Measurements from ENCODE around the gene CNTRL.
"Not testable (repeated sequence)": the region's sequence is repeated elsewhere in the genome, so short reads cannot be mapped to it uniquely, and the experiment has no call there.

The CNTRL gene

DNA sequence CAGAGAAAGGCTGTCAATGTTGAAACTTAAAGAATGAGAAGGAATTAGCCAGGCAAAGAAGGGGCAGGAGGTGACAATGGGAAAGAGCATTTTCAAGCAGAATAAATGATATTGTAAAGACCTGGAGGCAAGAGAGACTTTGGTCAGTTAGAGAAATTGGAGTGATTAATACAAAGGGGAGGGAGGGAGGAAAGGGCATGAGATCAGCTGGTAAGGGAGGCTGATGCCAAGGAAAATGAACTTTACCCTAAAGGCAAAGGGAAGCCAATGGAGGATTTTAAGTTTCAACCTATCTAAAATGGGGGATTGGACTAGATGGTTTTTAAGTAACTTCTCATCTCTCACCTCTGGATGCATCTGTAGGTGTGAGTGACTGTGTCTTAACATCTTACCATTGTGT lies 48.0 kb upstream of the CNTRL start:
- Histone ChIP-seq H3K79me2 (ENCODE audit: insufficient read depth, low read length) (no peaks in the 10 kb centered on the region), H3K4me3 (ENCODE audit: low read depth, low read length, poor library complexity, severe bottlenecking) (no peak overlapping the region), H3K36me3 (ENCODE audit: insufficient read depth, low read length) (no peaks in the 10 kb centered on the region; the same call in 1 of the 2 replicates), H4K20me1 (ENCODE audit: insufficient read depth, low read length) (no peaks in the 10 kb centered on the region), H3K27ac (ENCODE audit: low read depth, low read length, poor library complexity, severe bottlenecking) (no peak overlapping the region), H3K27me3 (ENCODE audit: insufficient read depth, low read length) (no peaks in the 10 kb centered on the region), H3K9me3 (ENCODE audit: low read length) (no peaks in the 10 kb centered on the region), H3F3A (ENCODE audit: insufficient read depth, low read length) (no peaks in the 10 kb centered on the region), H3K9ac (ENCODE audit: low read length) (no peak overlapping the region), H3K9me2 (ENCODE audit: low read depth, low read length) (no peaks in the 10 kb centered on the region), H3K4me1 (ENCODE audit: insufficient read depth, low read length, severe bottlenecking) (no peaks in the 10 kb centered on the region), H2AFZ (ENCODE audit: low read length) (no peak overlapping the region), H3K4me2 (ENCODE audit: low read length) (no peak overlapping the region)
- TF ChIP-seq CTCF (IDR thresholded peaks at IDR 0.05; ENCODE audit: low read length) (no peak), EZH2 (IDR thresholded peaks at IDR 0.05; ENCODE audit: borderline replicate concordance, low read length) (no peak)

GRCh38 chr9:121028285-121028684 lies 46.5 kb upstream of the CNTRL start:
- H3K4me1 ChIP-seq (ENCODE audit: insufficient read depth, low read length, severe bottlenecking); H3K9me3 ChIP-seq (ENCODE audit: low read length); H3K36me3 ChIP-seq (ENCODE audit: insufficient read depth, low read length); H3K4me3 ChIP-seq (ENCODE audit: low read depth, low read length, poor library complexity, severe bottlenecking); H3K79me2 ChIP-seq (ENCODE audit: insufficient read depth, low read length); H3K27ac ChIP-seq (ENCODE audit: low read depth, low read length, poor library complexity, severe bottlenecking); H3K4me2 ChIP-seq (ENCODE audit: low read length); H4K20me1 ChIP-seq (ENCODE audit: insufficient read depth, low read length); H2AFZ ChIP-seq (ENCODE audit: low read length); H3F3A ChIP-seq (ENCODE audit: insufficient read depth, low read length); H3K9ac ChIP-seq (ENCODE audit: low read length); H3K27me3 ChIP-seq (ENCODE audit: insufficient read depth, low read length); H3K9me2 ChIP-seq (ENCODE audit: low read depth, low read length): not testable (repeated sequence)

GRCh38 chr9:121029469-121029868 lies 45.3 kb upstream of the CNTRL start:
- Histone ChIP-seq H3K4me3 (ENCODE audit: low read depth, low read length, poor library complexity, severe bottlenecking) (no peak overlapping the region), H3K27me3 (ENCODE audit: insufficient read depth, low read length) (no peaks in the 10 kb centered on the region), H3K4me2 (ENCODE audit: low read length) (no peak overlapping the region), H3K27ac (ENCODE audit: low read depth, low read length, poor library complexity, severe bottlenecking) (no peak overlapping the region), H4K20me1 (ENCODE audit: insufficient read depth, low read length) (no peaks in the 10 kb centered on the region), H3K9me2 (ENCODE audit: low read depth, low read length) (no peaks in the 10 kb centered on the region), H3K9me3 (ENCODE audit: low read length) (no peaks in the 10 kb centered on the region), H3F3A (ENCODE audit: insufficient read depth, low read length) (no peaks in the 10 kb centered on the region; the same call in 1 of the 2 replicates), H3K4me1 (ENCODE audit: insufficient read depth, low read length, severe bottlenecking) (no peaks in the 10 kb centered on the region), H2AFZ (ENCODE audit: low read length) (no peak overlapping the region), H3K9ac (ENCODE audit: low read length) (no peak overlapping the region), H3K36me3 (ENCODE audit: insufficient read depth, low read length) (no peaks in the 10 kb centered on the region; the same call in 1 of the 2 replicates), H3K79me2 (ENCODE audit: insufficient read depth, low read length) (no peaks in the 10 kb centered on the region)
- no peak for TF ChIP-seq CTCF (IDR thresholded peaks at IDR 0.05; ENCODE audit: low read length)
- TF ChIP-seq EZH2 (IDR thresholded peaks at IDR 0.05; ENCODE audit: borderline replicate concordance, low read length) = no peak

DNA sequence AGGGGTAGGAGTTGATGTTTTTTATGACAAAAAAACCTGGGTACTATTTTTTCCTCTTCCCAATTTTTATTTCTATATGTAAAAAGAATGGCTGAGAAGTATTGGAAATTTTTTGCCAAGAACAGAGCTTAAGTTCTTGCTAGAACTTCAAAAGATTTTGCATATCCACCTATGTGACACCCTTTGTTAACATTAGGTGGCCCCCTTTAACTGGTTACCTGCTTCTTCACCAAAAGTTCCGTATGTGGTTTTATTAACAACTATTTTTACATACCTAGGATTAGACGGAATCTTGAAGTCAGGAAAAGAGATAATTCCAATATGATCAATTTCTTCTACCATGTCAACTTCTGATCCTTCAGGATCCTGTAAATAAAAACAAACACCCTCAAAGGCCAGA lies 40.2 kb upstream of the CNTRL start:
- no peaks in the 10 kb centered on the region for H3K9me3 ChIP-seq (ENCODE audit: low read length)
- H2AFZ ChIP-seq (ENCODE audit: low read length) = peak overlapping the region; percentile 49; the same call in 1 of the 2 replicates
- H3K4me1 ChIP-seq (ENCODE audit: insufficient read depth, low read length, severe bottlenecking) = no peaks in the 10 kb centered on the region
- H3K9me2 ChIP-seq (ENCODE audit: low read depth, low read length) = no peaks in the 10 kb centered on the region
- no peak overlapping the region for H3K4me2 ChIP-seq (ENCODE audit: low read length)
- TF ChIP-seq CTCF (IDR thresholded peaks at IDR 0.05; ENCODE audit: low read length) = peak; percentile 47
- TF ChIP-seq EZH2 (IDR thresholded peaks at IDR 0.05; ENCODE audit: borderline replicate concordance, low read length) = no peak
- H3K79me2 ChIP-seq (ENCODE audit: insufficient read depth, low read length) = no peaks in the 10 kb centered on the region
- no peak overlapping the region for H3K4me3 ChIP-seq (ENCODE audit: low read depth, low read length, poor library complexity, severe bottlenecking)
- no peaks in the 10 kb centered on the region; the same call in 1 of the 2 replicates for H3F3A ChIP-seq (ENCODE audit: insufficient read depth, low read length)
- H3K36me3 ChIP-seq (ENCODE audit: insufficient read depth, low read length) = no peaks in the 10 kb centered on the region
- H3K9ac ChIP-seq (ENCODE audit: low read length) = no peak overlapping the region
- no peak overlapping the region for H3K27ac ChIP-seq (ENCODE audit: low read depth, low read length, poor library complexity, severe bottlenecking)
- no peaks in the 10 kb centered on the region for H3K27me3 ChIP-seq (ENCODE audit: insufficient read depth, low read length)
- no peaks in the 10 kb centered on the region for H4K20me1 ChIP-seq (ENCODE audit: insufficient read depth, low read length)

- not testable (repeated sequence) for H3K79me2 ChIP-seq (ENCODE audit: insufficient read depth, low read length); H3K9ac ChIP-seq (ENCODE audit: low read length); H4K20me1 ChIP-seq (ENCODE audit: insufficient read depth, low read length); H3K36me3 ChIP-seq (ENCODE audit: insufficient read depth, low read length); H3K4me1 ChIP-seq (ENCODE audit: insufficient read depth, low read length, severe bottlenecking); H3K4me2 ChIP-seq (ENCODE audit: low read length); H3F3A ChIP-seq (ENCODE audit: insufficient read depth, low read length); H3K27me3 ChIP-seq (ENCODE audit: insufficient read depth, low read length); H3K27ac ChIP-seq (ENCODE audit: low read depth, low read length, poor library complexity, severe bottlenecking); H3K9me2 ChIP-seq (ENCODE audit: low read depth, low read length); H2AFZ ChIP-seq (ENCODE audit: low read length); H3K9me3 ChIP-seq (ENCODE audit: low read length); H3K4me3 ChIP-seq (ENCODE audit: low read depth, low read length, poor library complexity, severe bottlenecking)
Observed at GRCh38 chr9:121035717-121036116, 39.0 kb upstream of the CNTRL start.

All from OCI-LY1 (cell line).